Gastroesophageal sphincter (tissue), 4 donors: Measurements from ENCODE around the gene CPXM2. TPM values are rescaled to one million over a fixed set of nuclear protein-coding genes. Genes with fewer than 3 reads are reported as not detected.

Source experiments
- ATAC-seq: fragments of 150-250 bp; one replicate; pipeline ENCODE4 v1.9.1; 2016; ENCODE audit warnings: mild to moderate bottlenecking, moderate library complexity
- H3K27ac ChIP-seq, 4 donors: fragments of 200-600 bp; sonication (generic) in 3 of 4; 1 replicate in 3 of 4; 2 replicates in 1 of 4; pipeline ENCODE4 v1.5.1; 2016 to 2019
- H3K27me3 ChIP-seq: fragments of 200-600 bp; sonication (generic); one replicate; pipeline ENCODE4 v1.5.1; 2019
- H3K36me3 ChIP-seq, 2 donors: fragments of 200-600 bp; sonication (generic); one replicate each; pipeline ENCODE4 v1.5.1; 2019; ENCODE audit warnings: control low read depth in 1 of 2
- H3K4me1 ChIP-seq, 3 donors: fragments of 200-600 bp; sonication (generic); 1 replicate in 2 of 3; 2 replicates in 1 of 3; pipeline ENCODE4 v1.5.1; 2016 to 2019; ENCODE audit warnings: control low read depth in 2 of 3
- H3K4me3 ChIP-seq, 2 donors: fragments of 200-600 bp; sonication (generic); one replicate each; pipeline ENCODE4 v1.5.1; 2019; ENCODE audit warnings: mild to moderate bottlenecking in 1 of 2, moderate library complexity in 1 of 2
- H3K9me3 ChIP-seq, 3 donors: fragments of 200-600 bp; sonication (generic); one replicate each; pipeline ENCODE4 v1.5.1; 2017 to 2019; ENCODE audit warnings: control low read depth in 2 of 3
- CTCF ChIP-seq, 4 experiments: fragments of 200-600 bp in 2 of 4; fragments of 450-650 bp in 2 of 4; sonication (generic) in 1 of 4; IDR thresholded peaks; one replicate each; pipeline ENCODE4 v1.5.1; 2017 to 2019; ENCODE audit warnings: antibody characterized with exemption in 4 of 4, mild to moderate bottlenecking in 2 of 4, moderate library complexity in 2 of 4
- EP300 ChIP-seq: sonication (generic); formaldehyde crosslinking; IDR thresholded peaks from one replicate; pipeline ENCODE4 v1.6.1; 2017; ENCODE audit warnings: antibody characterized with exemption, mild to moderate bottlenecking
- POLR2A ChIP-seq, 2 donors: fragments of 450-650 bp; IDR thresholded peaks; one replicate each; pipeline ENCODE4 v1.6.1; 2017; ENCODE audit warnings: antibody characterized with exemption in 2 of 2, mild to moderate bottlenecking in 2 of 2, moderate library complexity in 1 of 2
- POLR2AphosphoS5 ChIP-seq: sonication (generic); formaldehyde crosslinking; IDR thresholded peaks from one replicate; pipeline ENCODE4 v1.6.1; 2017; ENCODE audit warnings: antibody characterized with exemption
- WGBS, 2 donors: methylation state at CpG; one replicate each; pipeline ENCODE4 v1.1.5; 2018; ENCODE audit warnings: low coverage in 1 of 2; 5-methylcytosine and 5-hydroxymethylcytosine counted together
- total RNA-seq, 4 donors: library from RNA; depleted of rRNA; stranded (reverse); fragments of >200 nt; gene quantifications; one replicate each; pipeline ENCODE4 v1.1.0, GENCODE V29; 2016

The CPXM2 gene
- total RNA-seq, 4 donors from 2014 or later = 57.1 to 165 (median 85.1) TPM

GRCh38 chr10:123926401-123927264, 35.0 kb upstream of the CPXM2 start:
- peaks cover 0 to 22% (median 0%) of the 10 kb centered on the region in 3 donors for H3K9me3 ChIP-seq
- H3K27me3 ChIP-seq = no peaks in the 10 kb centered on the region
- no peaks in the 10 kb centered on the region for H3K36me3 ChIP-seq
- H3K4me1 ChIP-seq = peaks cover 0 to 16% (median 0%) of the 10 kb centered on the region in 3 donors
- WGBS, 2 donors = 53 to 55% methylated on average over 6 to 7 of the region's 7 CpGs
- no peak for ATAC-seq
- TF ChIP-seq POLR2A (IDR thresholded peaks at IDR 0.05) = no peak
- TF ChIP-seq EP300 = no peak
- TF ChIP-seq CTCF (IDR thresholded peaks at IDR 0.05) = no peak
- TF ChIP-seq POLR2AphosphoS5 = no peak
- no peak overlapping the region for H3K27ac ChIP-seq
- H3K4me3 ChIP-seq = no peak overlapping the region

GRCh38 chr10:123922126-123922525, 30.5 kb upstream of the CPXM2 start:
- 69 to 79% methylated on average over 2 of the region's 2 CpGs for WGBS, 2 donors
- ATAC-seq = no peak
- Histone ChIP-seq H3K27me3 (no peaks in the 10 kb centered on the region), H3K9me3 (peaks cover 0 to 15% (median 0%) of the 10 kb centered on the region in 3 donors), H3K4me3 (no peak overlapping the region), H3K27ac (no peak overlapping the region), H3K36me3 (no peaks in the 10 kb centered on the region), H3K4me1 (no peaks in the 10 kb centered on the region)
- TF ChIP-seq POLR2AphosphoS5 = no peak
- TF ChIP-seq EP300 = no peak
- no peak for TF ChIP-seq POLR2A (IDR thresholded peaks at IDR 0.05)
- TF ChIP-seq CTCF (IDR thresholded peaks at IDR 0.05) = no peak

GRCh38 chr10:123916775-123917174, 25.2 kb upstream of the CPXM2 start:
- Histone ChIP-seq H3K27me3 (no peaks in the 10 kb centered on the region), H3K9me3 (peaks cover 0 to 15% (median 0%) of the 10 kb centered on the region in 3 donors), H3K4me3 (no peak overlapping the region), H3K4me1 (peaks cover 0 to 31% (median 0%) of the 10 kb centered on the region in 3 donors), H3K27ac (no peak overlapping the region), H3K36me3 (no peaks in the 10 kb centered on the region)
- no peak for TF ChIP-seq POLR2AphosphoS5
- TF ChIP-seq CTCF (IDR thresholded peaks at IDR 0.05) = no peak
- no peak for TF ChIP-seq POLR2A (IDR thresholded peaks at IDR 0.05)
- TF ChIP-seq EP300 = no peak
- 50 to 58% methylated on average over 1 of the region's 3 CpGs for WGBS, 2 donors
- no peak for ATAC-seq

GRCh38 chr10:123913688-123914268, 22.2 kb upstream of the CPXM2 start:
- Histone ChIP-seq H3K27ac (no peak overlapping the region), H3K4me3 (no peak overlapping the region), H3K27me3 (no peaks in the 10 kb centered on the region), H3K4me1 (peaks cover 0 to 46% (median 0%) of the 10 kb centered on the region in 3 donors), H3K9me3 (peaks cover 0 to 2% (median 0%) of the 10 kb centered on the region in 3 donors), H3K36me3 (no peaks in the 10 kb centered on the region)
- peak; percentile 58 for ATAC-seq
- TF ChIP-seq CTCF (IDR thresholded peaks at IDR 0.05) (no peak), POLR2A (IDR thresholded peaks at IDR 0.05) (no peak), POLR2AphosphoS5 (peak; percentile 66), EP300 (no peak)
- 51 to 64% methylated on average over 7 of the region's 8 CpGs for WGBS, 2 donors
